ENCODE measurements around the gene CDK3.

DNA sequence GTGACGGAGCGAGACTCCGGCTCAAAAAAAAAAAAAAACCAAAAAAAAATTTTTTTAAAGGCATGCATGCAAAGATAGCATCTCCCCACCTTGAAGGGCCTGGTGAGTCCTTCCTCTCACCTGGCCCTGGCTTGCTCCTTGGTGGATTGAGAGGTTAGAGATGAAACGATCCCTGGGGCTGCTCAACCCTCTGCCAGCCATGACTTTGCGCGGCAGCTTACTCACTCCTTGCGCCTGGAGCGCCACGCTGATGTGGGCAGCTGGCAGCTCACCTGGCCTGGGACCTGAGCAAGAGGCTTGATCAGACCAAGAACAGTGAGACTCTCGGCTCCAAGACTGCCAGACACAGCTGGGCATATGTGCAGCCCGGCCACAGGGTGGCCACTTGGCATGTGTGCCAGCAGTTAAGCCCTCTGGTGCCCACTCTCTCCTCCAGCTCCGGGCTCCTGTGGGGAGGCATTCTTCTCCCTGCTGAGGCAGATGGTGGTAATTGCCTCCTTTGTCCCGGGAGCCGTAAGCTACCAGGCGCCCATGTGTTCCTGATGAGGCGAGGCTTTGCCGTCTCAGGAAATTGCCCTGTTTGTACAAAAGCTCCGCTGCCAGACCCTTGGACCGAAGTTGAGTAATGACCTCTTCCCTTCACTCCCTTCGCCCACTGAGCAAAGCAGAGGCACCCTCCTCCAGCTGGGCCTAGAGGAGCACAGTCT lies 31.6 kb downstream of the CDK3 start:
- TF ChIP-seq POLR2A (IDR thresholded peaks at IDR 0.05; ENCODE audit: low read length) (no peak), REST (IDR thresholded peaks at IDR 0.05) (no peak), RFX5 (IDR thresholded peaks at IDR 0.05) (no peak), FOSL2 (IDR thresholded peaks at IDR 0.05) (no peak), FOSL2 (CRISPR knock-in tag; IDR thresholded peaks at IDR 0.05) (no peak)
- TF ChIP-seq, protein P1, sequence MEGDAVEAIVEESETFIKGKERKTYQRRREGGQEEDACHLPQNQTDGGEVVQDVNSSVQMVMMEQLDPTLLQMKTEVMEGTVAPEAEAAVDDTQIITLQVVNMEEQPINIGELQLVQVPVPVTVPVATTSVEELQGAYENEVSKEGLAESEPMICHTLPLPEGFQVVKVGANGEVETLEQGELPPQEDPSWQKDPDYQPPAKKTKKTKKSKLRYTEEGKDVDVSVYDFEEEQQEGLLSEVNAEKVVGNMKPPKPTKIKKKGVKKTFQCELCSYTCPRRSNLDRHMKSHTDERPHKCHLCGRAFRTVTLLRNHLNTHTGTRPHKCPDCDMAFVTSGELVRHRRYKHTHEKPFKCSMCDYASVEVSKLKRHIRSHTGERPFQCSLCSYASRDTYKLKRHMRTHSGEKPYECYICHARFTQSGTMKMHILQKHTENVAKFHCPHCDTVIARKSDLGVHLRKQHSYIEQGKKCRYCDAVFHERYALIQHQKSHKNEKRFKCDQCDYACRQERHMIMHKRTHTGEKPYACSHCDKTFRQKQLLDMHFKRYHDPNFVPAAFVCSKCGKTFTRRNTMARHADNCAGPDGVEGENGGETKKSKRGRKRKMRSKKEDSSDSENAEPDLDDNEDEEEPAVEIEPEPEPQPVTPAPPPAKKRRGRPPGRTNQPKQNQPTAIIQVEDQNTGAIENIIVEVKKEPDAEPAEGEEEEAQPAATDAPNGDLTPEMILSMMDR (IDR thresholded peaks at IDR 0.05) = no peak
- TF ChIP-seq, protein P2, sequence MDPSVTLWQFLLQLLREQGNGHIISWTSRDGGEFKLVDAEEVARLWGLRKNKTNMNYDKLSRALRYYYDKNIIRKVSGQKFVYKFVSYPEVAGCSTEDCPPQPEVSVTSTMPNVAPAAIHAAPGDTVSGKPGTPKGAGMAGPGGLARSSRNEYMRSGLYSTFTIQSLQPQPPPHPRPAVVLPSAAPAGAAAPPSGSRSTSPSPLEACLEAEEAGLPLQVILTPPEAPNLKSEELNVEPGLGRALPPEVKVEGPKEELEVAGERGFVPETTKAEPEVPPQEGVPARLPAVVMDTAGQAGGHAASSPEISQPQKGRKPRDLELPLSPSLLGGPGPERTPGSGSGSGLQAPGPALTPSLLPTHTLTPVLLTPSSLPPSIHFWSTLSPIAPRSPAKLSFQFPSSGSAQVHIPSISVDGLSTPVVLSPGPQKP (IDR thresholded peaks at IDR 0.05; ENCODE audit: low read depth, low read length) = no peak

All from A549 (cell line).